ENCODE data around the gene PCNX2.

The PCNX2 gene

GRCh38 chr1:233295237-233295974 is at the start of gene PCNX2:
Gene PCNX2, minus strand, starts transcription at chr1:233295725. Its CDS starts 247 bp downstream, at chr1:233295478.
- peak within 1 kb of the TSS; percentile 79 for H3K4me3 ChIP-seq (replicated peaks; ENCODE audit: low read depth, low read length)
- TF ChIP-seq CTCF (IDR thresholded peaks at IDR 0.05; ENCODE audit: low read length, missing control alignments): no peak
- DNase-seq (ENCODE audit: low read depth): peak; percentile 56

GRCh38 chr1:233343262-233343661 is 47.7 kb upstream of the PCNX2 start:
- DNase-seq (ENCODE audit: low read depth): no peak
- no peak overlapping the region for H3K4me3 ChIP-seq (replicated peaks; ENCODE audit: low read depth, low read length)
- no peak for TF ChIP-seq CTCF (IDR thresholded peaks at IDR 0.05; ENCODE audit: low read length, missing control alignments)

GRCh38 chr1:233342086-233342485 is 46.6 kb upstream of the PCNX2 start:
- no peak for TF ChIP-seq CTCF (IDR thresholded peaks at IDR 0.05; ENCODE audit: low read length, missing control alignments)
- H3K4me3 ChIP-seq (replicated peaks; ENCODE audit: low read depth, low read length): no peak overlapping the region
- DNase-seq (ENCODE audit: low read depth): no peak

- DNase-seq (ENCODE audit: low read depth): no peak
- H3K4me3 ChIP-seq (replicated peaks; ENCODE audit: low read depth, low read length): no peak overlapping the region
- no peak for TF ChIP-seq CTCF (IDR thresholded peaks at IDR 0.05; ENCODE audit: low read length, missing control alignments)
Measured at GRCh38 chr1:233340966-233341516, 45.5 kb upstream of the PCNX2 start.

- no peak overlapping the region for H3K4me3 ChIP-seq (replicated peaks; ENCODE audit: low read depth, low read length)
- no peak for DNase-seq (ENCODE audit: low read depth)
- TF ChIP-seq CTCF (IDR thresholded peaks at IDR 0.05; ENCODE audit: low read length, missing control alignments): no peak
Measured at GRCh38 chr1:233340031-233340555, 44.6 kb upstream of the PCNX2 start.

GRCh38 chr1:233338102-233338501 is 42.6 kb upstream of the PCNX2 start:
- no peak for DNase-seq (ENCODE audit: low read depth)
- no peak for TF ChIP-seq CTCF (IDR thresholded peaks at IDR 0.05; ENCODE audit: low read length, missing control alignments)
- H3K4me3 ChIP-seq (replicated peaks; ENCODE audit: low read depth, low read length): no peak overlapping the region
